Measurements from ENCODE around the gene ZNF609. TPM values are rescaled to one million over a fixed set of nuclear protein-coding genes. Genes with fewer than 3 reads are reported as not detected.

ZNF609 gene
- total and polyA plus RNA-seq, 2 experiments from 2014 or later: 12.5 to 23.0 TPM

GRCh38 chr15:64441852-64442251, 18.5 kb upstream of the ZNF609 start:
- no peak overlapping the region for H3K27ac ChIP-seq
- no peaks in the 10 kb centered on the region for H4K20me1 ChIP-seq (ENCODE audit: insufficient read depth, poor library complexity, severe bottlenecking)
- no peak overlapping the region for H2AFZ ChIP-seq
- TF ChIP-seq EZH2phosphoT487 (IDR thresholded peaks at IDR 0.05; ENCODE audit: low read depth, severe bottlenecking, unreplicated experiment) (no peak), EZH2 (IDR thresholded peaks at IDR 0.05; ENCODE audit: borderline replicate concordance) (no peak), CTCF (IDR thresholded peaks at IDR 0.05; ENCODE audit: poor library complexity) (no peak)
- no peaks in the 10 kb centered on the region for H3K79me2 ChIP-seq
- H3K4me3 ChIP-seq: no peak overlapping the region
- no peak overlapping the region for H3K4me2 ChIP-seq
- 91% methylated on average over 3 of the region's 3 CpGs for WGBS (ENCODE audit: low lambda C conversion rate, missing lambda C conversion rate)
- no peaks in the 10 kb centered on the region for H3K9me3 ChIP-seq (ENCODE audit: low read depth)
- no peaks in the 10 kb centered on the region for H3K9me2 ChIP-seq (replicated peaks; ENCODE audit: insufficient read depth)
- DNase-seq (ENCODE audit: low spot score): no peak
- H3K4me1 ChIP-seq (ENCODE audit: insufficient read depth): peaks cover 16% of the 10 kb centered on the region
- H3K27me3 ChIP-seq: no peaks in the 10 kb centered on the region
- H3K36me3 ChIP-seq (replicated peaks; ENCODE audit: insufficient read depth, low read depth): no peaks in the 10 kb centered on the region

GRCh38 chr15:64443016-64443415, 17.4 kb upstream of the ZNF609 start:
- Histone ChIP-seq H3K79me2 (no peaks in the 10 kb centered on the region), H3K4me3 (no peak overlapping the region), H3K9me3 (ENCODE audit: low read depth) (no peaks in the 10 kb centered on the region), H3K4me2 (no peak overlapping the region), H3K4me1 (ENCODE audit: insufficient read depth) (peaks cover 16% of the 10 kb centered on the region), H4K20me1 (ENCODE audit: insufficient read depth, poor library complexity, severe bottlenecking) (no peaks in the 10 kb centered on the region), H3K27me3 (no peaks in the 10 kb centered on the region), H3K27ac (peak overlapping the region; percentile 80), H3K36me3 (replicated peaks; ENCODE audit: insufficient read depth, low read depth) (no peaks in the 10 kb centered on the region), H3K9me2 (replicated peaks; ENCODE audit: insufficient read depth) (no peaks in the 10 kb centered on the region), H2AFZ (no peak overlapping the region)
- TF ChIP-seq EZH2phosphoT487 (IDR thresholded peaks at IDR 0.05; ENCODE audit: low read depth, severe bottlenecking, unreplicated experiment) (no peak), CTCF (IDR thresholded peaks at IDR 0.05; ENCODE audit: poor library complexity) (no peak), EZH2 (IDR thresholded peaks at IDR 0.05; ENCODE audit: borderline replicate concordance) (no peak)
- 89% methylated on average over 2 of the region's 2 CpGs for WGBS (ENCODE audit: low lambda C conversion rate, missing lambda C conversion rate)
- DNase-seq (ENCODE audit: low spot score): no peak

- Histone ChIP-seq H3K9me3 (ENCODE audit: low read depth) (no peaks in the 10 kb centered on the region), H4K20me1 (ENCODE audit: insufficient read depth, poor library complexity, severe bottlenecking) (no peaks in the 10 kb centered on the region), H3K36me3 (replicated peaks; ENCODE audit: insufficient read depth, low read depth) (no peaks in the 10 kb centered on the region), H3K27me3 (no peaks in the 10 kb centered on the region), H3K9me2 (replicated peaks; ENCODE audit: insufficient read depth) (no peaks in the 10 kb centered on the region), H3K4me1 (ENCODE audit: insufficient read depth) (peaks cover 16% of the 10 kb centered on the region), H3K79me2 (no peaks in the 10 kb centered on the region), H3K4me2 (peak overlapping the region; percentile 40), H3K27ac (peak overlapping the region; percentile 80), H2AFZ (no peak overlapping the region), H3K4me3 (no peak overlapping the region)
- peak; percentile 72 for DNase-seq (ENCODE audit: low spot score)
- TF ChIP-seq EZH2phosphoT487 (IDR thresholded peaks at IDR 0.05; ENCODE audit: low read depth, severe bottlenecking, unreplicated experiment): no peak
- TF ChIP-seq CTCF (IDR thresholded peaks at IDR 0.05; ENCODE audit: poor library complexity): no peak
- no peak for TF ChIP-seq EZH2 (IDR thresholded peaks at IDR 0.05; ENCODE audit: borderline replicate concordance)
- 58% methylated on average over 3 of the region's 3 CpGs for WGBS (ENCODE audit: low lambda C conversion rate, missing lambda C conversion rate)
Measured at GRCh38 chr15:64443747-64444621, 16.4 kb upstream of the ZNF609 start.
